CD4-positive, alpha-beta T cell (primary cell): ENCODE data around the gene COG5. TPM values are rescaled to one million over a fixed set of nuclear protein-coding genes. Genes with fewer than 3 reads are reported as not detected.

Source experiments
- ATAC-seq: fragments of 200-7000 bp; cut with Tn5 transposase; one replicate; pipeline ENCODE4 v1.10.0; 2022; ENCODE audit warnings: mild to moderate bottlenecking; ENCODE audit not compliant: poor library complexity
- CTCF ChIA-PET: fragments of 350-600 bp; sonication (Branson Sonifier 250); formaldehyde crosslinking; loops from one replicate; lab custom pipeline; 2021; ENCODE audit warnings: antibody characterized with exemption, inconsistent platforms; lab: Charles Lee
- POLR2A ChIA-PET: fragments of 350-600 bp; sonication (Branson Sonifier 250); formaldehyde crosslinking; loops from one replicate; lab custom pipeline; 2021; ENCODE audit warnings: antibody characterized with exemption, inconsistent platforms; lab: Charles Lee
- DNase-seq, 14 experiments: peaks; one replicate each; pipeline ENCODE4 v3.0.0-alpha.2; 2013 to 2020; ENCODE audit warnings: mixed read lengths in 2 of 14
- H3K27ac ChIP-seq, 2 donors: one replicate each; pipeline versions ENCODE4 v1.5.1 to v1.7.0; 2013; ENCODE audit warnings: low read length in 2 of 2, low read depth in 1 of 2, mild to moderate bottlenecking in 1 of 2
- H3K27me3 ChIP-seq, 2 experiments: 1 replicate in 1 of 2; 2 replicates in 1 of 2; pipeline versions ENCODE4 v1.6.1 to v1.7.0; 2013; ENCODE audit warnings: low read length in 2 of 2, control low read depth in 1 of 2, mild to moderate bottlenecking in 1 of 2, moderate library complexity in 1 of 2; ENCODE audit not compliant: insufficient read depth in 2 of 2, control insufficient read depth in 1 of 2
- H3K36me3 ChIP-seq: one replicate; pipeline ENCODE4 v1.6.1; 2013; ENCODE audit warnings: low read length, control low read depth; ENCODE audit not compliant: insufficient read depth
- H3K4me1 ChIP-seq: one replicate; pipeline ENCODE4 v1.6.1; 2013; ENCODE audit warnings: low read length, control low read depth; ENCODE audit not compliant: insufficient read depth
- H3K4me3 ChIP-seq: one replicate; pipeline ENCODE4 v1.5.1; 2013; ENCODE audit warnings: mild to moderate bottlenecking, low read length, moderate library complexity
- H3K9me3 ChIP-seq, 2 experiments: 1 replicate in 1 of 2; 2 replicates in 1 of 2; pipeline versions ENCODE4 v1.6.1 to v1.7.0; 2013; ENCODE audit warnings: low read length in 2 of 2, mild to moderate bottlenecking in 2 of 2, control low read depth in 1 of 2, moderate library complexity in 1 of 2; ENCODE audit not compliant: control insufficient read depth in 1 of 2, insufficient read depth in 1 of 2
- H3K27ac Mint-ChIP-seq: one replicate; pipeline ENCODE4 v1.8.0; 2020; ENCODE audit warnings: mixed read lengths
- H3K27me3 Mint-ChIP-seq: one replicate; pipeline ENCODE4 v1.8.0; 2021; ENCODE audit warnings: mixed read lengths
- H3K36me3 Mint-ChIP-seq: one replicate; pipeline ENCODE4 v1.8.0; 2021; ENCODE audit warnings: low read depth, mixed read lengths
- H3K4me1 Mint-ChIP-seq: one replicate; pipeline ENCODE4 v1.8.0; 2021; ENCODE audit warnings: low read depth, mixed read lengths
- H3K4me3 Mint-ChIP-seq: one replicate; pipeline ENCODE4 v1.8.0; 2020; ENCODE audit warnings: mild to moderate bottlenecking, mixed read lengths
- H3K9me3 Mint-ChIP-seq: one replicate; pipeline ENCODE4 v1.8.0; 2020; ENCODE audit warnings: mixed read lengths
- CTCF ChIP-seq: fragments of 200-600 bp; IDR thresholded peaks from one replicate; pipeline ENCODE4 v1.8.0; 2022; ENCODE audit warnings: antibody characterized with exemption, mild to moderate bottlenecking
- intact Hi-C, 2 experiments: fragments of 100-400 bp; cut with DNase I in 1 of 2; cut with micrococcal nuclease in 1 of 2; formaldehyde crosslinking; loops; one replicate each; pipeline versions ENCODE4 v1.15.1 to v1.9.0; 2023 to 2025; cut with DNase I, micrococcal nuclease
- total RNA-seq, 174 experiments: library from RNA in 2 of 174; stranded (reverse) in 2 of 174; gene quantifications; one replicate each; pipeline ENCODE4 v1.2.3 and lab custom pipeline; 2021 to 2026

COG5 gene
- total RNA-seq, 2 experiments from 2014 or later, result 43.4 to 44.5 TPM

DNA sequence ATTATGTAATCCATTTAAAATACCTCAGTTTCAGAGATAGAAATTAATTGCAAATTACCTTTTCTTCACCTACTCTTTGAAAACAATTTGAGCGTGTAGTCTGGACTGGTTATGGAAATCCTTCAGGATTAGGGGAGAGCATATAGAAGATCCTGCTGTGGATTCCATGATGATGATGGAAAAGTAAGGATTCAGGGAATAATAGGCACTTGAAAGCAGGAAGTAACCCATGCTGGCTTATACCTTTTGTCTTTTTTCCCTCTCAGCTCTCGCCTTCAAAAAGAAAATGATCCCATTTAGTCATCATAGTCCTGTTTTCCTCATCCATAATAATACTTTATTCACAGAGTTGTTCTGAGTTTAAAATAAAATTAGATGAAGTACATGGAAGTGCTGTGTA, 390.5 kb downstream of the COG5 start:
- TF ChIP-seq CTCF, result no peak
- Mint-ChIP-seq H3K9me3 (no peaks in the 10 kb centered on the region), H3K4me1 (peaks cover 81% of the 10 kb centered on the region), H3K36me3 (peaks cover 75% of the 10 kb centered on the region), H3K4me3 (peak overlapping the region; percentile 56), H3K27me3 (no peaks in the 10 kb centered on the region), H3K27ac (peak overlapping the region; percentile 11)
- Histone ChIP-seq H3K36me3 (peaks cover 15% of the 10 kb centered on the region), H3K27ac (no peak overlapping the region), H3K4me1 (peaks cover 20% of the 10 kb centered on the region), H3K27me3 (no peaks in the 10 kb centered on the region), H3K9me3 (no peaks in the 10 kb centered on the region), H3K4me3 (no peak overlapping the region)
- ChIA-PET CTCF (interaction anchor here (1.0 kb wide), 1 partner anchor 22 kb away, joined by 3 read pairs; no protein-coding TSS in a partner anchor), POLR2A (interaction anchor here (1.5 kb wide), 1 partner anchor 33 kb away, joined by 3 read pairs; no protein-coding TSS in a partner anchor)
- intact Hi-C loops, result loop anchor here (5.0 to 10.0 kb wide), 5 partner anchors 574 to 1352 kb away; partner anchors contain the start of genes DLD (in 1 of the 2), NAMPT (in 1 of the 2), PNPLA8 (in 1 of the 2) and SYPL1 (in 1 of the 2)
- ATAC-seq (no peak), DNase-seq (no peak)

DNA sequence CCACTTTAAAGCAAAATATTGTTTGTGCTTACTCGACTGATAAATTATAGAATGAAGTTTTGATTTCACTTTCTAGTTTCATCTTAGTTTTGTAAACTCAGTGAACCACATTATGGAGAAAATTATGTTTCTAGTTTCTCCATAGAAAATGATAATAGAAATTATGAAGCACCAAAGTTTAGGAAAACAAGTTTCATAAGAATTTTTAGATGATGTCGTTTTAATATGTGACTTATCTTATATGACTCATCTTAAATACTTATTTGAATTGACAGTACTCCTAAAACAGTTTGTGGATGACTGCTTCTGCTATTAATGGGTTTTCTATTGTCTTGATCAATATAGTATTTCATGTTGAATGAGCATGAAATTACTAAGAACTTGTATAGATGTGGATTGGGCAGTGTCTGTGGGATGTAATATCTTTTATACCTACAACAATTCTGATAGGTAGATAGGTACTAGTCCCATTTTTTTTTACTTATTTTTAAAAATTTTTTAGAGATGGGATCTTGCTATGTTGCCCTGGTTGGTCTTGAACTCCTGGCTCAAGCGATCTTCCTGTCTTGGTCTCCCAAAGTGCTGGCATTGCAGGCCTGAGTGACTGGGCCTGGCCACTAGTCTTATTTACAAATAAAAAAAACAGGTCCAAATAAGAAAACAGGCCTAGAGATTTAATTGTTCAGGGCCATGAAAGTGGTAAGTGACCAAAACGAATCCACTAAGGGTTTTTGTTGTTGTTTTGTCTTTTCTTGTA, 391.3 kb downstream of the COG5 start:
- Mint-ChIP-seq H3K9me3 (no peaks in the 10 kb centered on the region), H3K27me3 (no peaks in the 10 kb centered on the region), H3K4me3 (peak overlapping the region; percentile 56), H3K4me1 (peaks cover 81% of the 10 kb centered on the region), H3K36me3 (peaks cover 74% of the 10 kb centered on the region), H3K27ac (peak overlapping the region; percentile 11)
- H3K4me1 ChIP-seq, result peaks cover 24% of the 10 kb centered on the region
- intact Hi-C loops, result loop anchor here (5.0 to 10.0 kb wide), 5 partner anchors 575 to 1352 kb away; partner anchors contain the start of genes DLD (in 1 of the 2), NAMPT (in 1 of the 2), PNPLA8 (in 1 of the 2) and SYPL1 (in 1 of the 2)
- ATAC-seq, result no peak
- CTCF ChIA-PET, result no interaction called here
- peaks cover 11% of the 10 kb centered on the region for H3K36me3 ChIP-seq
- H3K9me3 ChIP-seq, result no peaks in the 10 kb centered on the region
- no peaks in the 10 kb centered on the region for H3K27me3 ChIP-seq
- no peak for TF ChIP-seq CTCF
- no peak overlapping the region for H3K4me3 ChIP-seq
- no peak for DNase-seq
- POLR2A ChIA-PET, result interaction anchor here (1.4 kb wide), 1 partner anchor 571 kb away, joined by 6 read pairs; the partner anchor contains the start of gene CBLL1
- no peak overlapping the region for H3K27ac ChIP-seq

- no peaks in the 10 kb centered on the region for H3K27me3 Mint-ChIP-seq
Observed at GRCh38 chr7:107171496-107171895, 392.2 kb downstream of the COG5 start.

More at GRCh38 chr7:107171496-107171895, 392.2 kb downstream of the COG5 start:
- POLR2A ChIA-PET, result interaction anchor here (0.6 to 1.4 kb wide), 2 partner anchors 163 to 572 kb away, joined by 4 to 6 read pairs; partner anchors contain the start of gene CBLL1
- DNase-seq (no peak), ATAC-seq (no peak)
- intact Hi-C loops, result loop anchor here (5.0 to 10.0 kb wide), 5 partner anchors 576 to 1353 kb away; partner anchors contain the start of genes DLD (in 1 of the 2), NAMPT (in 1 of the 2), PNPLA8 (in 1 of the 2) and SYPL1 (in 1 of the 2)
- no peak overlapping the region for H3K27ac ChIP-seq
- CTCF ChIA-PET, result interaction anchor here (0.6 kb wide), 1 partner anchor 21 kb away, joined by 3 read pairs; no protein-coding TSS in a partner anchor
- no peak overlapping the region for H3K27ac Mint-ChIP-seq
- no peaks in the 10 kb centered on the region for H3K9me3 ChIP-seq
- no peaks in the 10 kb centered on the region for H3K9me3 Mint-ChIP-seq
- peaks cover 66% of the 10 kb centered on the region for H3K36me3 Mint-ChIP-seq
- H3K4me3 ChIP-seq, result no peak overlapping the region
- no peaks in the 10 kb centered on the region for H3K27me3 ChIP-seq
- peaks cover 24% of the 10 kb centered on the region for H3K4me1 ChIP-seq
- H3K36me3 ChIP-seq, result peaks cover 8% of the 10 kb centered on the region
- H3K4me1 Mint-ChIP-seq, result peaks cover 75% of the 10 kb centered on the region
- peak overlapping the region; percentile 43 for H3K4me3 Mint-ChIP-seq
- TF ChIP-seq CTCF, result no peak
